SU-DHL-6 (cell line): ENCODE measurements around the gene MEIS2.

Experiments used
- CTCF ChIP-seq: fragments of 200-600 bp; sonication (generic); IDR thresholded peaks from one replicate; pipeline ENCODE4 v1.5.1; 2017; ENCODE audit warnings: antibody characterized with exemption, mild to moderate bottlenecking, low read length, moderate library complexity; ENCODE audit not compliant: insufficient read depth, poor library complexity, severe bottlenecking
- EZH2phosphoT487 ChIP-seq: fragments of 200-600 bp; sonication (generic), shearing (Covaris generic); conservative IDR thresholded peaks from 2 replicates; pipeline ENCODE4 v1.6.1; 2018; ENCODE audit warnings: mild to moderate bottlenecking, antibody characterized with exemption, low read length, moderate library complexity, mixed read lengths

GRCh38 chr15:37004981-37005735, 95.2 kb downstream of the MEIS2 start:
- TF ChIP-seq CTCF (no peak), EZH2phosphoT487 (no peak)
